Psoas muscle (tissue), 8 donors: ENCODE results near the gene PARP8. TPM values are rescaled to one million over a fixed set of nuclear protein-coding genes. Genes with fewer than 3 reads are reported as not detected.

Experiments
- ATAC-seq, 4 donors: fragments of 200-7000 bp; cut with Tn5 transposase; one replicate each; pipeline ENCODE4 v1.9.1; 2020; ENCODE audit warnings: moderate library complexity in 3 of 4, mild to moderate bottlenecking in 2 of 4
- DNase-seq, 2 donors: peaks; one replicate each; pipeline ENCODE4 v3.0.0-alpha.2; 2020
- H3K27ac ChIP-seq: fragments of 200-600 bp; one replicate; pipeline ENCODE4 v1.8.0; 2022
- H3K27me3 ChIP-seq, 3 donors: fragments of 200-600 bp in 1 of 3; one replicate each; pipeline versions ENCODE4 v1.6.1 to v1.8.0; 2013 to 2022; ENCODE audit warnings: low read length in 2 of 3, mild to moderate bottlenecking in 2 of 3, moderate library complexity in 1 of 3; ENCODE audit not compliant: insufficient read depth in 3 of 3
- H3K36me3 ChIP-seq, 2 donors: fragments of 200-600 bp in 1 of 2; one replicate each; pipeline versions ENCODE4 v1.6.1 to v1.8.0; 2013 to 2022; ENCODE audit warnings: low read depth in 1 of 2, mild to moderate bottlenecking in 1 of 2, moderate library complexity in 1 of 2; ENCODE audit not compliant: insufficient read depth in 1 of 2
- H3K4me1 ChIP-seq: fragments of 200-600 bp; one replicate; pipeline ENCODE4 v1.8.0; 2022
- H3K4me3 ChIP-seq: fragments of 200-600 bp; one replicate; pipeline ENCODE4 v1.8.0; 2022; ENCODE audit warnings: mild to moderate bottlenecking
- H3K9me3 ChIP-seq: fragments of 200-600 bp; one replicate; pipeline ENCODE4 v1.8.0; 2022
- CTCF ChIP-seq: fragments of 200-600 bp; IDR thresholded peaks from one replicate; pipeline ENCODE4 v1.8.0; 2022; ENCODE audit warnings: antibody characterized with exemption
- WGBS, 3 donors: extraction: QIAGEN DNeasy Blood & Tissue Kit; methylation state at CpG; one replicate each; pipeline versions ENCODE4 v1.1.6 to v1.1.7; 2013; 5-methylcytosine and 5-hydroxymethylcytosine counted together
- intact Hi-C, 2 donors: fragments of 100-400 bp; cut with DNase I; formaldehyde crosslinking; loops; one replicate each; pipeline versions ENCODE4 v1.11.0 to v1.14.2; 2022
- polyA plus RNA-seq, 3 donors: library from polyadenylated mRNA; stranded (reverse); fragments of 200-250 nt; gene quantifications; one replicate each; pipeline ENCODE4 v1.2.3, GENCODE V29; 2013
- total RNA-seq, 4 donors: library from RNA; stranded (reverse); fragmentation: NEBNext Ultra II Directional in 2 of 4; extraction: Animal tissue kit (Norgen Biotek cat#: 25700) in 2 of 4; gene quantifications; one replicate each; pipeline versions ENCODE4 v1.2.1 to v1.2.4, GENCODE V29; 2021 to 2023
- donor health status: healthy with polysubstance abuse.
- donor health status: DM: no; HTN: no; CAD: no; lungs with moderate emphysema.
- donor health status: Bipolar disorder and iron deficiency.
- donor health status: healthy.
- donor health status: DM: yes; HTN: yes; CAD: no.
- donor health status: DM: no; HTN: no; CAD: no.
- donor health status: DM: no; HTN: no; CAD: no.
- donor health status: DM: yes; HTN: yes; CAD: no.

Gene PARP8
- total and polyA plus RNA-seq, 7 donors = 0.52 to 4.7 (median 1.5) TPM

DNA sequence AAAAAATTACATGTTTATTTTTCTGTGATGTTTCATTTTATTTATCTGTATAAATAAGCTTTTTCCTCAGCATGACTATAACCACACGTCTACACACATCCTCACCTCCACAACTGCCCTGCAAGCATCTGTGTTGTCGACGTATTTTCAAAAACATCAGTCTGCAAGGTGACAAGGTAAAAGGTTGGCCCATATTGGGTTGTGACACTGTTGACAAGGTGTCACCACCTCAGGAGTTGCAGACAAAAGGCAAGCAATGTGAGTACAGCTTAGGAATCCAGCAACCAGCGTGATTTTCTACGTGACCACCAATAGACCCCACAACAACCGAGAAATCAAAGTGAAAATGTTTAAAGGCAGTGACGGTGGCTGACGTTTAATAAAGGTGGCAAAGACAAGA, 187.6 kb downstream of the PARP8 start:
- H3K27ac ChIP-seq = no peak overlapping the region
- ATAC-seq = no peak
- 91 to 92% (median 92%) methylated on average over 8 of the region's 8 CpGs for WGBS, 3 donors

GRCh38 chr5:50855001-50855400, 188.6 kb downstream of the PARP8 start:
- ATAC-seq = no peak
- no peak overlapping the region for H3K27ac ChIP-seq
- H3K4me3 ChIP-seq = no peak overlapping the region
- DNase-seq = no peak
- WGBS, 3 donors = 89 to 93% (median 92%) methylated on average over 1 of the region's 1 CpG
- no peaks in the 10 kb centered on the region for H3K4me1 ChIP-seq
- intact Hi-C loops = no loop called here
- no peaks in the 10 kb centered on the region for H3K9me3 ChIP-seq
- H3K36me3 ChIP-seq = no peaks in the 10 kb centered on the region
- TF ChIP-seq CTCF = no peak
- H3K27me3 ChIP-seq = no peaks in the 10 kb centered on the region

More for the DNA sequence above, 187.6 kb downstream of the PARP8 start:
- no peaks in the 10 kb centered on the region for H3K27me3 ChIP-seq
- no peaks in the 10 kb centered on the region for H3K36me3 ChIP-seq
- no peaks in the 10 kb centered on the region for H3K4me1 ChIP-seq
- no peaks in the 10 kb centered on the region for H3K9me3 ChIP-seq
- no peak for DNase-seq
- intact Hi-C loops = no loop called here
- H3K4me3 ChIP-seq = no peak overlapping the region
- TF ChIP-seq CTCF = no peak

DNA sequence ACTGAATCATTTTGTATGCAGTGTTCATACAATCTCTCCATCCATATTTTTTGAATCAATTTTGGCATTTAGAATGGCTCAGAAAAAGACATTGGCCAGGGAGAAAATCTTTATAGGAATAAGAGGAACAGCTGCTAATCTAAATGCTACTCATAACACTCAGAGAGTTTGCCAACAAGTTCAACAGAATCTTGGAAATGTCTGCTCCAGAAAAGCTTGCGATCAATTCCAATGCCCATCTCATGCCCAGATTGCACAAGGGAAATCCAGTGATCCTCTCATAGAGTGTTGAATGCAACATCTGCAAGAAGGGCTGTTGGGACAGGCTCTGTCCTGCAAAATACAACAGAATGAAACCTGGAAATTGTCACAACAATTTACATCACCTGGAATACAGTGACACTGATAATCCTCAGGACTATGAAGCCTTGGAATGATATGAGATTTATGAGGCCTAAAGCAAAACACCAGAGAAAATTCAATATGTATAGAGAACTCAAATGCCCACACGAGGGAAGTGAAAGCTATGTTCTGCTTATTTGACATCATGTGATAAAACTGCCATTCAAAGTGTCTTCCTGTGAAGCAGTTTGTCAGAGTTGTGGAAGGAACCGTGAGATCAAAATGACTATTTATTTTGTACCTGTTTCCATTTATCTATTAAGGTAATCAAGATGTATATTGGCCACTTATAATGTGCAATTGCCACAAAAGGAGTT, 190.1 kb downstream of the PARP8 start:
- Histone ChIP-seq H3K27ac (no peak overlapping the region), H3K4me3 (no peak overlapping the region), H3K4me1 (no peaks in the 10 kb centered on the region), H3K9me3 (no peaks in the 10 kb centered on the region), H3K27me3 (no peaks in the 10 kb centered on the region), H3K36me3 (no peaks in the 10 kb centered on the region)
- no peak for DNase-seq
- 52 to 65% (median 56%) methylated on average over 3 of the region's 3 CpGs for WGBS, 3 donors
- no peak for TF ChIP-seq CTCF
- intact Hi-C loops = no loop called here
- ATAC-seq = no peak

DNA sequence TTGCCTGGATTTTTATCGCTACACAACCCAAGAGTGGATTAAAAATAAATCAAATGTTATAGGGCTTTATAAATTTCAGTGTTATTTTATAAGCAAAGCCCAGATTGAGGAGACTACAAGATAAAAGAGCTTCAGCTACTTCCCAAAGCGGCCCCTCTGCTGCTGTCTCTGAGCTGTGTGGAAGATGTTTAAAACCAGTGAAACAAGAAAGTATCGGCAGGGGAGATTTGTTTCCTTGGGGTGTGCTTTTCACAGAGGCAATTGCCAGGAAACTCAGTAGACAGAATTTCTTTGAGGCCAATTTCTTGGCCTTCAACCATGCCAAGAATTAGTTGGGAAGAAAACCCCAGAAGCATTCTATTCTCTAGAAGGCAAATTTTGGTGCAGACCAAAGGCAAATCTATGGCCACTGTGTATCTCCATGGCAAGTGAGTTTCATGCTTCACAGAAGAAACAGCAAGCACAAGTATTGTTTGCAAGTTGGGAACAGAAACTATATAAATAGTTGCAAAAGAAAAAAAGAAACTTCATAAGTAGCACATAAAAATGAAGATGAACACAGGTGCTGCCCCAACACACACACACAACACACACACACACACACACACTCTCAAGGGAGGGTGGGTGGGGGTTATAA, 197.2 kb downstream of the PARP8 start:
- no peak for TF ChIP-seq CTCF
- no peak for DNase-seq
- WGBS, 3 donors = 60 to 80% (median 71%) methylated on average over 3 of the region's 3 CpGs

More for the DNA sequence above, 197.2 kb downstream of the PARP8 start:
- Histone ChIP-seq H3K27me3 (no peaks in the 10 kb centered on the region), H3K4me1 (no peaks in the 10 kb centered on the region), H3K4me3 (no peak overlapping the region), H3K27ac (no peak overlapping the region), H3K9me3 (no peaks in the 10 kb centered on the region), H3K36me3 (no peaks in the 10 kb centered on the region)
- no peak for ATAC-seq
- intact Hi-C loops = no loop called here
